SK-N-MC (cell line): ENCODE measurements around the gene CRK.

ENCODE experiments used
- EZH2 ChIP-seq: fragments of 200-600 bp; sonication (generic); IDR thresholded peaks from one replicate; pipeline ENCODE4 v1.6.1; 2017; ENCODE audit warnings: antibody characterized with exemption
- FOXP2 ChIP-seq: optimal IDR thresholded peaks from 2 replicates; pipeline ENCODE3; 2011; ENCODE audit warnings: mild to moderate bottlenecking, moderate library complexity; ENCODE audit not compliant: insufficient read depth; ENCODE audit errors: extremely low read length, control extremely low read depth
- POLR2AphosphoS5 ChIP-seq: IDR thresholded peaks from 2 replicates; pipeline ENCODE4 v1.6.1; 2012; ENCODE audit warnings: mild to moderate bottlenecking, low read depth, low read length, borderline replicate concordance

GRCh38 chr17:1385861-1386260 lies 70.2 kb downstream of the CRK start:
- TF ChIP-seq EZH2: no peak
- TF ChIP-seq POLR2AphosphoS5: no peak
- TF ChIP-seq FOXP2: no peak
